HTERT RPE-1 (cell line): ENCODE data around the gene CHDH.

ENCODE experiments used
- in situ Hi-C: fragments of 300-500 bp; cut with MboI; formaldehyde crosslinking; loops from 4 replicates; pipeline ENCODE4 v1.14.3; 2020; ENCODE audit warnings: low sequenced_read_pairs

The CHDH gene, protein sequence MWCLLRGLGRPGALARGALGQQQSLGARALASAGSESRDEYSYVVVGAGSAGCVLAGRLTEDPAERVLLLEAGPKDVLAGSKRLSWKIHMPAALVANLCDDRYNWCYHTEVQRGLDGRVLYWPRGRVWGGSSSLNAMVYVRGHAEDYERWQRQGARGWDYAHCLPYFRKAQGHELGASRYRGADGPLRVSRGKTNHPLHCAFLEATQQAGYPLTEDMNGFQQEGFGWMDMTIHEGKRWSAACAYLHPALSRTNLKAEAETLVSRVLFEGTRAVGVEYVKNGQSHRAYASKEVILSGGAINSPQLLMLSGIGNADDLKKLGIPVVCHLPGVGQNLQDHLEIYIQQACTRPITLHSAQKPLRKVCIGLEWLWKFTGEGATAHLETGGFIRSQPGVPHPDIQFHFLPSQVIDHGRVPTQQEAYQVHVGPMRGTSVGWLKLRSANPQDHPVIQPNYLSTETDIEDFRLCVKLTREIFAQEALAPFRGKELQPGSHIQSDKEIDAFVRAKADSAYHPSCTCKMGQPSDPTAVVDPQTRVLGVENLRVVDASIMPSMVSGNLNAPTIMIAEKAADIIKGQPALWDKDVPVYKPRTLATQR

DNA sequence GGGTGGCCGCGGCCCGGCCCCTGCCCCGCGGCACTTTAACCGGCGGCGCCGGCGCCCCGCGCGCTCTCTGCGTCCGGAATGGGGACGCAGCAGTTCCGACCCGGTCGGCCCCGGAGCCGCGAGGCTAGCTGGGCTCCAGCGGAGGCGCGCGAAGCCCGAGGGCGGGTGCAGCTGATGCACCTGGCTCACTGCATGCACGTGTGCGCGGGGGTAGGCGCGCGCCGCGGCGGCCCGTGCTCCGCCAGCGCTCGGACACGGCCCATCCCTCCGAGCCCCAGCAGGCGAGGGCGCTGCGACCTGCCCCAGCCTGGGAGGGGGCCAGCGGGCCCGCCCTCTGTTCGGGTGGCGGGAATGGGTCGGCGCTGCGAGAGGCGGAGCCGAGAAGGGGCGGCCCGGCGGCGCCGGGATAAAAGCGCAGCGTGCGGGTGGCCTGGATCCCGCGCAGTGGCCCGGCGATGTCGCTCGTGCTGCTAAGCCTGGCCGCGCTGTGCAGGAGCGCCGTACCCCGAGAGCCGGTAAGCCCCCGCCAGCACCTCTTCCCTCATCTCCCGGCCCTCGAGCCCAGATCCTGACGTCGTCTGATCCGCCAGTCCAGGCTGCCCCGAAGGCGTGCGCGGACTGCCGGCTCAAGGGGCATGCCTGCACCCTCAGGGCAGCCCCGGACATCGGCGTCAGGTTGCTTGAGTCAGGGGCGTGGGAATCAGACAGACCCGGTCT, at the start of gene CHDH, which contains the start of gene IL17RB:
Gene CHDH (minus strand): TSS at position 286 of the 717 bp plus-strand sequence. CDS start 22,411 bp downstream, outside the sequence.
Gene IL17RB (plus strand): TSS at position 435 of the 717 bp plus-strand sequence. CDS start 21 bp downstream, at position 456.
- in situ Hi-C loops: no loop called here

DNA sequence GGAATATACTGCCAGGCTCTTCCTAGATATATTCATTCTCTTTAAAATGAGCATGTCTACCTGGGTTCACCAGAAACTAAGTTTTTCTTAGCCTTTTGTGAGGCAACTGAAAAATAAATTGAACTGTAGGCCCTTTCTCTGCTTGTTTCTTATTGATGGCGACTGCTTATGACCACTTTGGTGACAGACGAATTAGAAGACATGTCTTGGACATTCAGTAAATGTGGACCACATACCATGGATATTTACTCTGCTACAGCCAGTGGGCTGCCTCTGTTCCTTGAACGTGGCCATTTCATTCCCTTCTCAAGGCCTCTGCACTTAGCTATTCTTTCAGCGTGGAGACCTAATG, 46.0 kb upstream of the CHDH start:
- in situ Hi-C loops: no loop called here

DNA sequence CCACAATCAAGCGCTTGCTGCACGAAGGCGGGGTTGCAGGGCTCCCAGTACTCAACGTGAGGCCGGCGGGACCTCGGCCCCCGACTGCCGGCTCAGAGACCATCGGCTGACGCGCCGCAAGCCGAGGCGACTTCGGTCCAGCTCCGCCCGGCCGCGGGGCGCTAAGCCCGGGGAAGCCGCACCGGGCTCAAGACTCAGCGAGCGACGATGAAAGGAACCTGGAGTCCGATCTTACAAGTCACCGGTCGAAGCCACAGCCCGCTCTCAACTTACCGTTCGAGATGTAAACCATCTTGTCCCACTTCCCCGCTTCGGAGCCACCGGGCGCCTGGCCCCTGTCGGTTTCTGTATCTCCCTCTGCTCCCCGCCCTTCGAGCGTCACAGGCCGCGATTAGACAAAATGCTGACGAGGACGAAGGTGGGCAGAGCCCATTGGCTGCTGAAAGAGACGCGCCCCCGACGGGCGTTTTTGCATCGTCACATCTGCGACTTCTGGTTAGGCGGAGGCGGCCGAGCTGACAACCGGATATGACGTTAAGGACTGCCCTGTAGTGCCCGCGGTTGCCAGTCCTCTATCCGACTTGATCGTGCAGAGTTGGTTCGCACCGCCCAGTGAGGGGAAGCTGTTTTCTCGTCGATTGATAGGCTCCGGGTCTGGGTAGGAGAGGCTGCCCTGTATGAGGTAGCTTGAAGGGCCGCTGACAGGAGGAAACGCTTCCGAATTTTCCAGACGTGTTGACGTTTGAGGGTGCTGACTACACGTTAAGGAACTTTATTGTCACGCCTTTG, 45.5 kb upstream of the CHDH start, which contains the start of gene SELENOK:
Gene SELENOK (minus strand): TSS at position 363 of the 789 bp plus-strand sequence.
- in situ Hi-C loops: no loop called here

DNA sequence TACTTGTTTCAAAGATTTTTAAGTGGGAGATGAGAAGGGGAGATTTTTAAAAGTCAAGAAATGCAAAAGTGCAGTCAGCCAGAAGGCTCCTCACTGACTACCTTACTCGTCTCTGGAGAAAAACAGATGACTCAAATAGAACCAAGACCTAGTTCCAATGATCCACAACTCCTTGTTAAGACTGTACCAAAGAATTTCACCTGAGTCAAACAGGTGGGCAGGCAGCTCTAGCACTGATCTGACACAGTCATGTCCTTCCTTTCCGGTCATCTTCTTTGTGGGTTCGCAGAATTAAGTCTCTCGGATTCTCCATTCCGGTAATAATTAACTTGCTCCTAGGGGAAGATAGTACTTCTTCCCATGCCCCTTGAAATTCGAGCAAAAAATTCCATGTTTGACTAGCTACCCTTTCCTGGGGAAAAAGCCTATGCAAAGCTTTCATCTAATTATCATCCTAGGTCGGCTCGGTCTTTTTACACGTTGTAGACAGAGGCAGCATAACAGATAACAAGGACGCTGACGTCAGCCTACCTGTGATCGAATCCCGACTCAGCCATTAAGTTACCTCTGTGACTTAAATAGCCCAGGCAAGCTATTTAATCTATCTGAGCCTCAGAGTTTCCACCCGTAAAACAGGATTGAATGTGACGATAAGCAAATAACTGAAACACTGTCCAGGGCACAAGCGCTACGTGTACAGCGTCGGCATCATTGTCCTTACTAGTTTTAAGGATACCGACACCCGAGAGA, 44.7 kb upstream of the CHDH start:
- in situ Hi-C loops: no loop called here

DNA sequence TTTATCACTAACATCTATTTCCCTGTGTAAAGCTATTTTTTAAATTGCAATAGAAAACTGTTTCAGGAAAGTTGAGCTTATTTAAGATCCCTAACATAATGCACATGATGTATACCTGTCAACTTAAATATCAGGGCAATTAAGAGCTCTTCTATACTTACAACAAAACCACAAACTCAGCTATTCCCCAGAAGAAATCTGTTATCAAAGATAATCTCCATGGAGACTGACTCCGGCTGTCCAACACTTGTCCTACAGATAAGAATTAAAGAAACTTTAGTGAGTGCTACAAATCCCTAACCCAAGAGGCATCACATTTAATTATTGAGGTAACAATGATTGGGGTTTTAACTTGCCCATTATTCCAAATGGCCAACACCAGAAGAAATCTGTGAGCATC, 42.0 kb upstream of the CHDH start:
- in situ Hi-C loops: no loop called here

DNA sequence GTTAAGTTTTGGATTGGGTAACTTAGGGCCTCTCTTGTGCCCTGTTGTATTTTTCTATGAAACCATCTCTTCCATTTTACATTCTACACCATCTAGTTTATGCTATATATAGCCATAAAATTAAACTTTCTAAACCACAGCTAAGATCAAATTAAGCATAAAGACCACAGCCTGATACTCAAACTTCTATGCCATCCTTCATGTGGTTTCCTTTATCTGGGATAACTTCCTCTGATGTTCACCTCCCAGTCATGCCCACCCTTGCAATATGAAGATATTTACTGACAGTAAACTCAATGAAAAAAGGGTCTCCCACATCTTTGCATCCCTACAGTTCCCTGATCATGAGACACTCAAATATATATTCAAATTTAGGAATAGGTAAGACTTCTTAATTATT, 41.2 kb upstream of the CHDH start:
- in situ Hi-C loops: no loop called here

DNA sequence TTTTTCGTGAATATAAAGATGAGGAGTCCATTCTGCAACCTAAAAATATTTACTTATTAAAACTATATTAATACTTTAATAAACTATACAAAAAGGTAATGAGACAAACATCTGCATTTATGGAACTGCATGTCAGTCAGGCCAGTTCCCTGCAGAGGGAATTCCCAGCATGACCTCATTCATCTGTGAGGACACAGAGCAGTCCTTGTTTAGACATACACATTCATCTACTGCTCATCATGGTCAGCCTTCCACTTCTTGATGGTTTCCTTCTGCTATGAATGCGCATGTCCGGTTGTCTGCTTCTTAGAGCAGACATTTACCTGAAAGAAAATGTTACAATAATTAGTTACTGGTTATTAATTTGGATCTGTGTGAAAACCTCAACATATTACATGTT, 39.0 kb upstream of the CHDH start:
- in situ Hi-C loops: no loop called here

DNA sequence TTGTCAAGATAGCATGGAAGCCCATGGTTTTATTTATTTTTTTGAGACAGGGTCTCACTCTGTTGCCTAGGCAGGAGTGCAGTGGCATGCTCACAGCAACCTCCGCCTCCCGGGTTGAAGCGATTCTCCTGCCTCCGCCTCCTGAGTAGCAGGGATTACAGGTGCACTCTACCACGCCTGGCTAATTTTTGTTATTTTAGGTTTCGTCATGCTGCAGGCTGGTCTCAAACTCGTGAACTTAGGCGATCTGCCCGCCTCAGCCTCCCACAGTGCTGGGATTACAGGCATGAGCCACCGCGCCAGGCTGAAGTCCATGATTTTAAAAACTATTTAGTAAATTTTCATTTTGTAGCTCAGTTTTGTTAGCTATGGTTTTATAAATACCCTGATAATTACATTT, 38.4 kb upstream of the CHDH start:
- in situ Hi-C loops: no loop called here

DNA sequence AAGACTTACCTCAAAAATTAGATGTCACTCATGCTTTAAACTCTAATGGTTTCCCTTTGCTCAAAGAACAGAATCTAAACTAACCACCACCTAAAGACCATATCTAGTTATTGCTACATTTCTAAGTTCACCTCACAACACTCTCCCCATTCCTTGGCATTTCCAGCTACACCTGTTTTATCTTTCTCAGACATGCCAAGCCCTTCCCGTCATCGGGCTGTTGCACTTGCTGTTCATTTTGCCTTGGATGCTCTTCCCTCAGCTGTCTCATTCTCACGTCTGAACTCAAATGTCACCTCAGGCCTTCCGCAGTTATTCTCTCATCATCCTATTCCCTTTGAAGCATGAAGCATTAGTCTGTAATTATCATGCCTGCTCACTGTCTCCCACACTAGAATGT, 36.8 kb upstream of the CHDH start:
- in situ Hi-C loops: no loop called here

DNA sequence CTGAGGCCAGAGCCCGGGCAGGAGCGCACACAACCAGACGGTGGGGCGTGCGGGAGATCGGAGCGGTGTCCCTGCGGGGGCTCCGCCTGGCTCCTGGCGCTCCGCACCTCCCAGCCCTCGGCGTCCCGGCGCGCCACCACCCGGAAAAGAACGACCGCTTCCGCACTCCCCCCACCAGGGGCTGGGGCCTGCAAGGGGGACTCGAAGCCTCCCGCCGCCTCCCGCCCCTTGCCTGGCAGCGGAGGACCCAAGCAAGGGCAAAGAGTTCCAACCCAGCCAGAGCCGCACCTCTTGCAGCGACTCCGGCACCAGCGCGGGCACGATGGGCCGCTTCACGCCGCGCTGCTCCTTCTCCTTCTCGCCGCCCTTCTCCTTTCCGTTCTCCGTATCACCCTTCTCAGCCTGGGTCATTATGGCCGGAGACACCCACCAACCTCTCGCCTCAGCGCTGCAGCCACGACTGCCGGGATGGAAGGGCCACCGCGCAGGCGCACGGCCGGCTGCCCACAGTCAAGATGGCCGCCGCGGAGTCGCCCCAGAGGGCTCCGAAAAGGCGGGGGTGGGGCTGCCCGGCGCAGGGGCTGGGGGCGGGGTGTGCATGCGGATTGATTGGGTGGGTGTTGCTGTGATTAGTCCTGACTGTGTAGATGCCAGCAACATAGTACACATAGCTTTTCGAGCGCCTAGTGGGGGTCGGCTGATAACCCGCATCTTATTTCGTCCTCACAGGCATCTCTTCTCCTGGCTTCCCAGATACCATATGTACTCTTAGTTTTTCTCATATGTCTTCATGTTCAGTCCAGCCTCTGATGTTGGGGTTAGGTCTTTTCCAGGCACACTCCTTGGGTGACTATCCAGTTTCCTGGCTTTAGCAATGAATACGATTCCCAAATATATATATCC, 35.7 kb upstream of the CHDH start, which contains the start of gene ACTR8:
Gene ACTR8 (minus strand): TSS at position 462 of the 903 bp plus-strand sequence. CDS start 51 bp downstream, at position 411.
- in situ Hi-C loops: no loop called here

DNA sequence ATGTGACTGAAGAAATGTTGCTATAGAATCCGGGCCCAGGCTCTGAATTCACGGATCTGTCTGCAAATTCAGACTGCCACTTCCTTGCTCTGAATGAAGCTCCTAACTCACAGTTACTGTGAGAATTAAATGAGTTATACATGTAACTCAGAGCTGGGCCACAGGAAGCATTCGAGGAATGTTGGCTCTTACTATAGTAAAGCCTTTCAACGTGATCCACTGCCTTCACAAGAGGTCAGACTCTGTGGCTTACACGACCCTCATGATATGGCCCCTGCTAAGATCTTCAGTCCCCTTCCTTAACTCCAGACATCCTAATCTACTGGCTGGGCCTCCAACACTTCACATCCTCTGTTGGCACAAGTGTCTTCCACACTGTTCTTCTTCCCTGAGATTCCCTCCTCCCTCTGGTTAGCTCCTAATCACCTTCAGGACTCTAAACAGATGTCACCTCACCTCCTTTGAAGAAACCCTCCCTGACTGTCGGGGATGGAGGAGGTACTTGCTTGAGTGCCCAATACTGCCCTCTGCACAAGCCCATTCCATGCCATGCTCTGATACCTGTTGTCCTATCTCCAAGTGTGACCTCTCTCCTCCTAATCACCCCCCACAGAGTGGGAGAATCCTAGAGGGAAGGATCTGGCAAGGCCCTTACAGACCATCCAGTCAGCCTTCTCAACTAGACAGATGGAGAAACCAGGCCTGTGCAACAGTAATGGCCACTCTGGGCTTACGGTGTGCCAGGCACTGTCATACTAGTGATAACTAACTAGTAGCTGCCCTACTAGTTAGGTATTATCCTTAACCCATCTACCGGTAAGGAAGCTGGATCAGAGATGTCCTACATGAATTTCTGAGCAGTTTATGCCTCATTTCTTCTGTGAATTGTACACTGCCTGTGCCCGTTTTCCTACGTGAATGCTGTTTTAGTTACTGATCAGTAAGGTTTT, 34.5 kb upstream of the CHDH start:
- in situ Hi-C loops: no loop called here

DNA sequence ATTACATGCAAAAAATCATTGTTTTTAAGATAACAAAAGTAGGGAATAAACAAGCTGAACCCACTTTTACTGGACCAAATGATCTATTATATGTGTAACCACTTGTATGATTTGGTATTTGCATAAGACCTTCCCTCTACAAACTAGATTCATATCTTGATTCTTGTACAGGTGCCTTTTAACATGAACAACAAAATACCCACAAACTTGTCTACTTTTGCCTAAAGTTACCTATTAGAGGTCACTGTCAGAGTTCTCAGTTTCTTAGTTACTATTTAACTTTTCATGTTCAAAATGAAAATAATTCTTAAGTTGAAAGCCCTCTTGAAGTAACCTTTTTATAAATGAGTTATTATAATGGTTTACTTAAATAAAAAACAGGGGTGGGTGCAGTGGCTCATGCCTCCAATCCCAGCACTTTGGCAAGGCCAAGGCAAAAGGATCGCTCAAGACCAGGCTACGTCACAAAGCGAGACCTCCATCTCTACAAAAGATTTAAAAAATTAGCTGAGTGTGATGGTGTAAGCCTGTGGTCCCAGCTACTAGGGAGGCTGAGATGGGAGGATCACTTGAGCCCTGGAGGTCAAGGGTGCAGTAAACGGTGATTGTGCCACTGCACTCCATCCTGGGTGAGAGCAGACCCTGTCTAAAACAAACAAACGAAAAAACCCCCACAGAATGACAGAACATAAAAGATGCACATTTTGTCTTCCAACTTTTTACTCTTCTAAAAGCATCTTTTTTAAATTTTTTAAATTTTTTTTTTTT, 19.7 kb upstream of the CHDH start:
- in situ Hi-C loops: no loop called here

DNA sequence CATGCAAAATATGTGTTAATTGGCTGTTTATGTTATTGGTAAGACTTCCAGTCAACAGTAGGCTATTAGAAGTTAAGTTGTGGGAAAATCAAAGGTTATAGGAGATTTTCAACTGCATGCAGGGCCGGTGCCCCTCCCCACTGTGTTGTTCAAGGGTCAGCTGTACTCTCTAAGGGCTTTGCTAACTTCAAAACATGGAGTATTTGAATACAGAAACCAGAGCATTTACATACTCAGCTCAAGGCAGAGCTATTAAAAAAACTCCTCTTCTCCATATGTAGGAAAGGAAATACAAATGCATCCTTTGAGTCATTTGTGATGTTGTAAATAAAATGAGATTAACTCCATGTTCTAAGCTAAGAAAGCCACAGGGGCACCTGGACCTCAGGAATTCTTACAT, 16.9 kb upstream of the CHDH start:
- in situ Hi-C loops: no loop called here

DNA sequence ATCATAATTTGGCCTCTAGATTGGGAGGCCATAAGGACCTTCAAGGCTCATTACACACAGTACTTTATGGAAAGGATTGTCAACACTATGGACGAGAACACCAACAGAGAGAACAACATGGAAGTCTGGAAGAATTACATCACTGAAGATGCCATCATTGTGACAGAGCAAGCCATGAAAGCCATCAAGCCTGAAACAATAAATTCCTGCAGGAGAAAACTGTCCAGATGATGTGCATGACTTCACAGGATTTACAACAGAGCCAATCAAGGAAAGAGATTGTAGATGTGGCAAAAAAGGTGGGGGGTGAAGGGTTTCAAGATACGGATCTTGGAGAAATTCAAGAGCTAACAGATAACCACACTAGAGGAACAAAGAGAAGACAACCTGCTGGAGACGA, 16.0 kb upstream of the CHDH start:
- in situ Hi-C loops: no loop called here

DNA sequence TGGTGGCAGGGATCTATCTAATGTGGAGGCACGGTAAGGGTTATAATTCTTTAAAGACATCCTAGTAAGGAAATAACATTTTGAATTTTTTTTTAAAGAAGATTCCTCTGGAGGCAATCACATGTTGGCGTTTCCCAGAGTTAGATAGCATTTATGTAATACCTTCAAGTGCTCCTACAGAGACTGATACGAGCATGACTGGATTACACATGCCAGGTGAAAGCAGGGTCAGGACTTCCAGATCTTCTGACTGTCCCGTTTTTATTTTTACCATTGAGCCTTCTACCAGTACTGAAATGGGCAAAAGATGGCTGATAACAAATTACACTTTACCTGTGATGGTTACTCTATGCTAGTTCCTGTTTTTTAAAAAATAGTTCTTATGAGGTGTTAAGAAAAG, 14.0 kb upstream of the CHDH start:
- in situ Hi-C loops: no loop called here

DNA sequence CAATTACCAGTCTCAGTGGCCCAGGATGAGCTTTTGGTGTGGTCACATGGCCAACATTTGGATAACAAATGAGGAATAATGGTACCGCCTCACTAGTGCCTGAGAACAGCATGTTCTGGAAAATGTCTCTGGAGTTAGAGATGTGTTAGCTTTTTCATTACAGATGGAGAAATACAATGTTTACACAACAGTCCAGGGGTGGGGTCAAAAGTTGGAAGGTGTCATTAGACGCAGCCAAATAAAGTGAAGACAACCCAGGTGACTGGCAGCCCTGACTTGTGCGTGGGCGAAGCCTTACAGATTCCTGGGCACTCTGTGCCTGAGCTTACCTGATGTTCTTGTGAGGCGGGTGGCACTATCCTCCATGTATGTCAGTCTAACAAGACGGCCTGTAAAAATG, 13.0 kb upstream of the CHDH start:
- in situ Hi-C loops: no loop called here

DNA sequence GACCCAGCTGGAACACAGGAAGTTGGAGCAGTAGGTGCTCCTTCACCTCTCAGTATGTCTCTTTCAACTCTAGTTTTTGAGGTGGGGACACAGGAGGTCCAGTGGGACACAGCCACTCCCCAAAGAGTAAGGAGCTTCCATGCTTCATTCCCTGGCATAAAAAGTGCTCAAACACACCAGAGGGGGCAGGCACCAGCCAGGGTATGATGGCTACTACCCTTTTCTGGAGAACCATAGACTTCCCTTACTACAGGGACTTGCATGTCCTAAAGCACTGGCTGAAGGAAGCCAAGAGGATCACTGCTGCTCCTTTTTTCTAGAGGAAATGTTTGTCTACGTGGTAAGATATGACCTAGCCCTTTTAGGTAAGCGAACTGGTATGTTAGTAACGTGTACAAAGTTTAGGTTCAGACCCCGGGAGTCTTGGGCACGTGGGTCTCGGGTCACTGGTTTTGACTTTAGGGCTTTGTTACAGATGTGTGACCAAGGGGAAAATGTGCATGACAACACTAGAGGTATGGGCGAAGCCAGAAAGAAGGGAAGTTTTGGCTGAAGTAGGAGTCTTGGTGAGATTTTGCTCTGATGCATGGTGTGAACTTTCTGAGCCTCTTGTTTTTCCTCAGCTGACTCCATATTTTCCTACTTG, 12.0 kb upstream of the CHDH start:
- in situ Hi-C loops: no loop called here
